Measurements from ENCODE around the gene BRMS1.

BRMS1 gene

GRCh38 chr11:66294626-66295620 lies 50.0 kb downstream of the BRMS1 start:
- no peak for DNase-seq

GRCh38 chr11:66293777-66294625 lies 50.9 kb downstream of the BRMS1 start:
- DNase-seq = no peak

GRCh38 chr11:66293352-66293751 lies 51.6 kb downstream of the BRMS1 start:
- DNase-seq = no peak

- DNase-seq = no peak
These were observed 52.2 kb downstream of the BRMS1 start for GRCh38 chr11:66292543-66293332.

- DNase-seq = no peak
These were observed 53.0 kb downstream of the BRMS1 start, which contains the start of gene TMEM151A for GRCh38 chr11:66291706-66292542. Gene TMEM151A (plus strand): TSS chr11:66291894. CDS start chr11:66292014, 120 bp downstream.

GRCh38 chr11:66291303-66291705 lies 53.6 kb downstream of the BRMS1 start:
- DNase-seq = no peak

- DNase-seq = no peak
These were observed 54.6 kb downstream of the BRMS1 start for GRCh38 chr11:66290330-66290621.

- peak; percentile 25 for DNase-seq
These were observed 55.2 kb downstream of the BRMS1 start for GRCh38 chr11:66289548-66290329.

- DNase-seq = peak; percentile 99
These were observed 56.0 kb downstream of the BRMS1 start, which contains the start of gene YIF1A for GRCh38 chr11:66288671-66289547. Gene YIF1A (minus strand): TSS chr11:66289143. CDS start chr11:66288985, 158 bp downstream.

GRCh38 chr11:66287889-66288670 lies 56.8 kb downstream of the BRMS1 start:
- DNase-seq = no peak
